Measurements from ENCODE around the gene RXRG.

RXRG gene

GRCh38 chr1:165445388-165445787, 462 bp upstream of the RXRG start:
- DNase-seq = no peak

- DNase-seq = no peak
Measured at GRCh38 chr1:165443539-165444311, 1.2 kb downstream of the RXRG start.

GRCh38 chr1:165442653-165443052, 2.3 kb downstream of the RXRG start:
- no peak for DNase-seq

- no peak for DNase-seq
Measured at GRCh38 chr1:165442053-165442452, 2.9 kb downstream of the RXRG start.

GRCh38 chr1:165441166-165441880, 3.6 kb downstream of the RXRG start:
- no peak for DNase-seq

GRCh38 chr1:165439330-165439729, 5.6 kb downstream of the RXRG start:
- no peak for DNase-seq

GRCh38 chr1:165436994-165437393, 7.9 kb downstream of the RXRG start:
- no peak for DNase-seq

- no peak for DNase-seq
Measured at GRCh38 chr1:165435801-165436200, 9.1 kb downstream of the RXRG start.

- no peak for DNase-seq
Measured at GRCh38 chr1:165434281-165434680, 10.6 kb downstream of the RXRG start.

- no peak for DNase-seq
Measured at GRCh38 chr1:165431079-165431478, 13.8 kb downstream of the RXRG start.

- DNase-seq = no peak
Measured at GRCh38 chr1:165426745-165427144, 18.2 kb downstream of the RXRG start.

- no peak for DNase-seq
Measured at GRCh38 chr1:165425621-165426020, 19.3 kb downstream of the RXRG start.

- DNase-seq = no peak
Measured at GRCh38 chr1:165424454-165425216, 20.3 kb downstream of the RXRG start.

- no peak for DNase-seq
Measured at GRCh38 chr1:165423136-165423535, 21.8 kb downstream of the RXRG start.

GRCh38 chr1:165420655-165421054, 24.3 kb downstream of the RXRG start:
- no peak for DNase-seq

GRCh38 chr1:165419839-165420238, 25.1 kb downstream of the RXRG start:
- DNase-seq = no peak

GRCh38 chr1:165418195-165418594, 26.7 kb downstream of the RXRG start:
- DNase-seq = no peak

GRCh38 chr1:165416876-165417275, 28.1 kb downstream of the RXRG start:
- DNase-seq = no peak

- DNase-seq = no peak
Measured at GRCh38 chr1:165415068-165415467, 29.9 kb downstream of the RXRG start.

- no peak for DNase-seq
Measured at GRCh38 chr1:165414620-165415019, 30.3 kb downstream of the RXRG start.

- DNase-seq = no peak
Measured at GRCh38 chr1:165411396-165411795, 33.5 kb downstream of the RXRG start.

GRCh38 chr1:165409657-165410358, 35.1 kb downstream of the RXRG start:
- no peak for DNase-seq

GRCh38 chr1:165408518-165408917, 36.4 kb downstream of the RXRG start:
- no peak for DNase-seq
